ENCODE results near the gene SVIP.

The SVIP gene

GRCh38 chr11:22829231-22830081, at the start of gene SVIP:
Gene SVIP (minus strand): TSS chr11:22829801. CDS start chr11:22829748, 53 bp downstream.
- DNase-seq: peak; percentile 87

- no peak for DNase-seq
Measured at GRCh38 chr11:22878604-22879003, 49.0 kb upstream of the SVIP start.

GRCh38 chr11:22878039-22878438, 48.4 kb upstream of the SVIP start:
- no peak for DNase-seq

GRCh38 chr11:22875869-22876473, 46.4 kb upstream of the SVIP start:
- peak; percentile 81 for DNase-seq

GRCh38 chr11:22869325-22869724, 39.7 kb upstream of the SVIP start:
- DNase-seq: no peak

- no peak for DNase-seq
Measured at GRCh38 chr11:22860241-22860640, 30.6 kb upstream of the SVIP start, which contains the start of gene CCDC179. Gene CCDC179 (minus strand): TSS chr11:22860474. CDS start chr11:22860421, 53 bp downstream.

- DNase-seq: no peak
Measured at GRCh38 chr11:22859756-22860155, 30.2 kb upstream of the SVIP start.

- no peak for DNase-seq
Measured at GRCh38 chr11:22851477-22851876, 21.9 kb upstream of the SVIP start.

GRCh38 chr11:22846726-22847125, 17.1 kb upstream of the SVIP start:
- no peak for DNase-seq

- DNase-seq: peak; percentile 10
Measured at GRCh38 chr11:22832315-22833015, 2.9 kb upstream of the SVIP start.

GRCh38 chr11:22830082-22830414, 447 bp upstream of the SVIP start:
- DNase-seq: no peak

GRCh38 chr11:22828373-22828772, 1.2 kb downstream of the SVIP start:
- DNase-seq: no peak

- DNase-seq: no peak
Measured at GRCh38 chr11:22822203-22822602, 7.4 kb downstream of the SVIP start.

- no peak for DNase-seq
Measured at GRCh38 chr11:22809893-22810292, 19.7 kb downstream of the SVIP start.

- DNase-seq: no peak
Measured at GRCh38 chr11:22808571-22809197, 20.9 kb downstream of the SVIP start.

- DNase-seq: no peak
Measured at GRCh38 chr11:22807855-22808570, 21.6 kb downstream of the SVIP start.

GRCh38 chr11:22807391-22807790, 22.2 kb downstream of the SVIP start:
- no peak for DNase-seq

- no peak for DNase-seq
Measured at GRCh38 chr11:22802861-22803260, 26.7 kb downstream of the SVIP start.

- DNase-seq: no peak
Measured at GRCh38 chr11:22800482-22800881, 29.1 kb downstream of the SVIP start.

- no peak for DNase-seq
Measured at GRCh38 chr11:22798901-22799300, 30.7 kb downstream of the SVIP start.

GRCh38 chr11:22797047-22797446, 32.6 kb downstream of the SVIP start:
- no peak for DNase-seq

- DNase-seq: no peak
Measured at GRCh38 chr11:22795914-22796313, 33.7 kb downstream of the SVIP start.

- DNase-seq: peak; percentile 10
Measured at GRCh38 chr11:22792497-22792896, 37.1 kb downstream of the SVIP start.

Measured in EL (cell line).